ENCODE measurements around the gene TENM4.

GRCh38 chr11:79165908-79166307, 274.9 kb downstream of the TENM4 start:
- TF ChIP-seq HDAC2 (IDR thresholded peaks at IDR 0.05; ENCODE audit: borderline replicate concordance in 1 of 2, low read depth in 2 of 2, low read length in 2 of 2) = no peak
- TF ChIP-seq JUN (IDR thresholded peaks at IDR 0.05; ENCODE audit: low read depth, low read length) = no peak
- no peak for TF ChIP-seq SIN3A (conservative IDR thresholded peaks at IDR 0.05 in 1 of 2, IDR thresholded peaks at IDR 0.05 in 1 of 2; ENCODE audit: low read depth in 1 of 2, low read length in 2 of 2)
- TF ChIP-seq CTCF (IDR thresholded peaks at IDR 0.05; ENCODE audit: control extremely low read depth in 1 of 3, insufficient read depth in 1 of 3, low read depth in 1 of 3, low read length in 3 of 3) = no peak
- no peak for TF ChIP-seq ZNF274 (IDR thresholded peaks at IDR 0.05; ENCODE audit: borderline replicate concordance, extremely low read depth, low read length)
- no peak for TF ChIP-seq HDAC6 (IDR thresholded peaks at IDR 0.05; ENCODE audit: low read depth, low read length)
- no peak for TF ChIP-seq EZH2 (IDR thresholded peaks at IDR 0.05; ENCODE audit: low read depth, low read length, severe bottlenecking)
- TF ChIP-seq ATF2 (IDR thresholded peaks at IDR 0.05; ENCODE audit: low read length) = no peak
- TF ChIP-seq TBP (IDR thresholded peaks at IDR 0.05; ENCODE audit: low read depth, low read length) = no peak
- TF ChIP-seq EGR1 (IDR thresholded peaks at IDR 0.05; ENCODE audit: borderline replicate concordance, low read depth, low read length) = no peak
- TF ChIP-seq EP300 (IDR thresholded peaks at IDR 0.05; ENCODE audit: borderline replicate concordance in 1 of 2, low read depth in 2 of 2, low read length in 2 of 2) = no peak
